ENCODE results near the gene CD58.

Gene CD58

DNA sequence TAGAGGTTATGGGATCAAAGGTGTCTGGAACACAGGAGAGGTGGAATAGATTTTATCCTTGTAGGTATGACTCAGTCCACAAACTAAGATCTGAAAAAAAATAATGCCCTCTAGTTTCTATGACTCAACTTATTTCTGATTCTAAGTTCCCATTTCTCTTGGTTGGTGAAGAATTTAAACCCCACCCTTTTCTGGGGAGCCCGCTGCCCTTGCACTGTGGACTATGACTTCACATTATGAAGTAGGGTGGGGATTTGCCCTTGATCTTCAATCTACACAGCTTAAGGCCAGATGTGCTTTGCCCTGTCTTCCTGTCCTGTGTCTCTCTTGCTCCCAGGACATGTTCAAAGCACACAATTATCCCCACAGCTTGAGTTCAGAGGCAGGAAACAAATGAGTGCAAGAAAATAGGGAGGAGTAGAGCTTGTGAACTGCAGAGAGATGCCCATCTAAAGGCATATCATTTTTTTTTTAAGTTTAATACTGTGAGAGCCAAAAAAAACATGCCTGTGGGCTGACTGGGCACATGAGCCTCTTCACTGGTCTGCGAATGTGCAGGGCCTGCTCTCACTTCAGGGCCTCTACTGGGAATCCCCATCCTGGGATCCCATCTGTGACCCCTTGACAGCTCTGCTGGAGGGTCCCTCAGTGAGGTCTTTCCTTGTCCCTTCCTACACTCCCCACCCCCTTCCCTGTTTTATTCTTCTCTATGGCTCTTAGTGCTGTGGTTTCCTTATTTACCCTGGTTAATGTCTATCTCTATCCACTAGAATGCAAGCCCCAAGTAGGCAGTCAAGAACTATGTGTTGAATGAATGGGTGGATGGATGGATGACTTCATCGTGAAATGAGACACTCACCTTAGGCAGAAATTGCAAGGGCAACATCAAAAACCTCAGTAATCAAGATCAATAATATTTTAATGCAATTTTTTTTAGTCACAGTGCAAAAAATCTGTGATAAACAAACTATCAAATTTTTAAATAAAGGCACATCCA lies 61.5 kb downstream of the CD58 start:
- ChIA-PET CTCF (interaction anchor here (1.5 to 3.0 kb wide), 3 partner anchors 9 to 12 kb away, joined by 4 to 17 read pairs (median 11); no protein-coding TSS in a partner anchor), POLR2A (no interaction called here)
- TF ChIP-seq, protein P1, sequence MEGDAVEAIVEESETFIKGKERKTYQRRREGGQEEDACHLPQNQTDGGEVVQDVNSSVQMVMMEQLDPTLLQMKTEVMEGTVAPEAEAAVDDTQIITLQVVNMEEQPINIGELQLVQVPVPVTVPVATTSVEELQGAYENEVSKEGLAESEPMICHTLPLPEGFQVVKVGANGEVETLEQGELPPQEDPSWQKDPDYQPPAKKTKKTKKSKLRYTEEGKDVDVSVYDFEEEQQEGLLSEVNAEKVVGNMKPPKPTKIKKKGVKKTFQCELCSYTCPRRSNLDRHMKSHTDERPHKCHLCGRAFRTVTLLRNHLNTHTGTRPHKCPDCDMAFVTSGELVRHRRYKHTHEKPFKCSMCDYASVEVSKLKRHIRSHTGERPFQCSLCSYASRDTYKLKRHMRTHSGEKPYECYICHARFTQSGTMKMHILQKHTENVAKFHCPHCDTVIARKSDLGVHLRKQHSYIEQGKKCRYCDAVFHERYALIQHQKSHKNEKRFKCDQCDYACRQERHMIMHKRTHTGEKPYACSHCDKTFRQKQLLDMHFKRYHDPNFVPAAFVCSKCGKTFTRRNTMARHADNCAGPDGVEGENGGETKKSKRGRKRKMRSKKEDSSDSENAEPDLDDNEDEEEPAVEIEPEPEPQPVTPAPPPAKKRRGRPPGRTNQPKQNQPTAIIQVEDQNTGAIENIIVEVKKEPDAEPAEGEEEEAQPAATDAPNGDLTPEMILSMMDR (IDR thresholded peaks at IDR 0.05; ENCODE audit: control extremely low read depth, extremely low read depth, low read depth, missing control alignments) = no peak
- peak; percentile 42 for DNase-seq (ENCODE audit: extremely low spot score)

DNA sequence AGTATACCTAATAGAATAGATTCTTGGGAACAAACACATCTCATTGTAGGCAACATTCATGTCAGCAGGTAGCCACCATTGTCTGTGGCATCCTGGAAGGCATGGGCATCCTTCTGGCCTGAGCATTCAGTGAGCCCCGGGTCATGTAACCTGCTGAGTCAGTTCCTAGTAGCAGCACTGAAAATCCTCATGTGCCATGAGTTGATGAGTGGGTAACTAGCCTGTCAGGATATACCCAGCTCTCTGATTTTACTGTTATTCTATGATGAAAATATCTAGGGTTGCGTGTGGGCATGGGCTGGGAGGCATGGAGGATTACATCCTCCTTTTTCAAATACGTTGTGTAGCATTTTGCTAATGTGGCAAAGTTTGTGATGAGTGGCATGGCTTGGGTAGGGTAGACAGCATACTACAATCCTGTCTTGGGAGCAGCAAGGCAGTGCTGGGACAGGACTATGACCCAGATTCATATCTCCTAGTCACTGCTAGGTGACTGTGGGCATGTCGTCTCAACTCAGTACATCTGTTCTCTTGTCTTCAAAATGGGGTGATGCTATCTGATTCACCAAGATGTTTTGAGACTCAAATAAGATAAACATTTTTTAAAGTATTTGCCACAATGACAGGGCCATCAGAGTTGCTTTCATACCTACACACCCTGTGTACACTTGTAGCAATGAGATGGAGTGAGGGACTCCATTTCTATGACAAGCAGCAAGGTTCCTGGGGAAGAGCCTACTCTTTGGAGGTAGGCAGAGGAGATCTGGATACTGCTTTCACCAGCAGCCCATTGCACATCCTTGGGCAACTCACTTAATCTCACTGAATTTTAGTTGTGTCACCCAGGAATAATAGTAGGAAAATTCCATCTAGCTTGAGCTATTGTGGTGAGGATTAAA lies 62.5 kb downstream of the CD58 start:
- TF ChIP-seq, protein P1 (IDR thresholded peaks at IDR 0.05; ENCODE audit: control extremely low read depth, extremely low read depth, low read depth, missing control alignments) = no peak
- POLR2A ChIA-PET = no interaction called here
- CTCF ChIA-PET = interaction anchor here (0.9 to 16.3 kb wide), 5 partner anchors 9 to 44 kb away, joined by 3 to 260 read pairs (median 11); no protein-coding TSS in a partner anchor
- DNase-seq (ENCODE audit: extremely low spot score) = no peak

DNA sequence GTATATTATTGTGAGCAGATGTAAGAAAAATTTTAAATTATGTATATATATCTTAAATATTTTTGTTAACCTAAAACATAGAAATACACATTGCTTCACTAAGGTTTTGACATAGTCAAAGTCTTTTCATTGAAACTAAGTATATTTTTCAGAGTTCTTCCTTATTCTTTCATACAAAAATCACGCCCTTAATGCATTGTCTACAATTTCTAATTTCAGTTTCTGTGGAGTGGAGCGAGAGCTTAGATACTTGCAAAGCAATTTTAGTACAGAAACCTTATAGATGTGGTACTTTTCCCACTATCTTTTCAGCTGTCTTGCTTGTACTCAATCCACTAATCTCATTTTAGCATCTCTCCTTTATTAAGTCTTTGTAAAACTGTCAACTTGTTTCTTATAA lies 63.2 kb downstream of the CD58 start:
- no peak for DNase-seq (ENCODE audit: extremely low spot score)
- CTCF ChIA-PET = interaction anchor here (0.9 to 16.3 kb wide), 6 partner anchors 8 to 369 kb away, joined by 3 to 260 read pairs (median 8); no protein-coding TSS in a partner anchor
- TF ChIP-seq, protein P1 (IDR thresholded peaks at IDR 0.05; ENCODE audit: control extremely low read depth, extremely low read depth, low read depth, missing control alignments) = no peak
- POLR2A ChIA-PET = no interaction called here

DNA sequence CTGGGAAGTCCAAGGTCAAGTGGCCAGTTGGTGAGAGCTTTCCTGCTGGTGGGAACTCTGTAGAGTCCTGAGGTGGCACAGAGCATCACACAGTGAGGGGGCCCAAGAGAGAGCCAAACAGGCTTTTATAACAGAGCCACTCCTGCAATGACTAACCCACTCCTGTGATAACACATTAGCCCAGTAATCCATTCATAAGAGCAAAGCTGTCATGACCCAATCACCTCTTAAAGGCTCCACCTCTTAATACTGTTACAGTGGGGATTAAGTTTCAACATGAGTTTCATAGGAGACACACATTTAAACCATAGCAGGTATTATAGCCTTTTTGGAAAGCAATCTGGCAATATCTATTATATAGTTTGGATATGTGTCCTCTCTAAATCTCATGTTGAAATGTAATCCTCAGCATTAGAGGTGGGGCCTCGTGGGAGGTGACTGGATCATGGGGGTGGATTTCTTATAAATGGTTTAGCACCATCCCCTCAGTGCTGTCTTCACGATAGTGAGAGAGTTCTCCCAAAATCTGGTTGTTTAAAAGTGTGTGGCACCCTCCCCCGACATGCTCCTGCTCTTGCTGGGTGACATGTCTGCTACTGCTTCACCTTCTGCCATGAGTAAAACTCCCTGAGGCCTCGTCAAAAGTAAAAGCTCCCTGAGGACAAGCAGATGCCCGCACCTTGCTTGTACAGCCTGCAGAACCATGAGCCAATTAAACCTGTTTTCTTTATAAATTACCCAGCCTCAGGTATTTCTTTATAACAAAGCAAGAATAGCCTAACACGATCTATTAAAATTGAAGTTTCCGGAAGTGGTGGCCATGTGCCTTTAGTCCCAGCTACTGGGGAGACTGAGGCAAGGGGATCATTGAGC lies 64.5 kb downstream of the CD58 start:
- CTCF ChIA-PET = interaction anchor here (1.0 to 16.3 kb wide), 5 partner anchors 8 to 368 kb away, joined by 3 to 260 read pairs (median 5); no protein-coding TSS in a partner anchor
- TF ChIP-seq, protein P1 (IDR thresholded peaks at IDR 0.05; ENCODE audit: control extremely low read depth, extremely low read depth, low read depth, missing control alignments) = no peak
- DNase-seq (ENCODE audit: extremely low spot score) = no peak
- POLR2A ChIA-PET = no interaction called here

DNA sequence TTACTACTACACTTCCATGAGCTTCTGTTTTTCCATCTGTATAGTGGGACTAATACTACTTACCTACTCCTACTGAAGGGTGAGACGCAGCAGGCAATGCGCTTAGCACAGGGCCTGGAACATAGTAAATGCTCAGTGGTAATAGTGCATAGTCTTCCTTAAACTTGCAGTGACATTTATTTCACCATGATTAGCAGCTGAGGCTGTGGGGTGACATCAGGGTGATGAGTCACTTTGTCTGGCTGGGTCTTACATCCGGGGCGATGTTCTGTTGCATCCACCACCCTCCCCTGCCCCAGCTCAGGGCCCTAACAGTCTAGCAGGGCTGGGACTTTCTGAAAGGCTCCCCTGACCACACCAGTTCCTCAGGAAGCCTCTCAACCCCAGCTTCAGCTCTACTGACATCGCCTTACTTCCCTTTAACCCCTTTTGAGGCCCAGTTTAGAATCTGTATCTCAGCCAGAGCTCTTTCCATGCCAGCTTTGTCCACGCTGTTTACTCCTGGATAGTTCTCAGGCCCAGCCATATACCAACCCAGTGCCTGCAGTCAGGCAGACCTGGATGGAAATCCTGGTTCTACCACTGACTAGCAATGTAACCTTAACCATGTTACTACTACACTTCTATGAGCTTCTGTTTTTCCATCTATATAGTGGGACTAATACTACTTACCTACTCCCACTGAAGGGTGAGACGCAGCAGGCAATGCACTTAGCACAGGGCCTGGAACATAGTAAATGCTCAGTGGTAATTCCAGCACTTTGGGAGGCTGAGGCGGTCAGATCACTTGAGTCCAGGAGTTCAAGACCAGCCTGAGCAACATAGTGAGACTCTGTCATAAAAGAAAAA lies 66.3 kb downstream of the CD58 start:
- TF ChIP-seq, protein P1 (IDR thresholded peaks at IDR 0.05; ENCODE audit: control extremely low read depth, extremely low read depth, low read depth, missing control alignments) = no peak
- POLR2A ChIA-PET = interaction anchor here (0.5 to 0.8 kb wide), 3 partner anchors 70 to 129 kb away, joined by 3 read pairs; no protein-coding TSS in a partner anchor
- CTCF ChIA-PET = interaction anchor here (1.0 to 16.3 kb wide), 8 partner anchors 11 to 363 kb away, joined by 3 to 260 read pairs (median 6); no protein-coding TSS in a partner anchor
- DNase-seq (ENCODE audit: extremely low spot score) = peak; percentile 86

Measured in GM10248 (cell line).